Right lobe of liver (tissue), 4 donors: ENCODE results near the gene CNPY3.

Source experiments
- POLR2A ChIP-seq: fragments of 450-650 bp; IDR thresholded peaks from one replicate; pipeline ENCODE4 v1.6.1; 2017; ENCODE audit warnings: antibody characterized with exemption, mild to moderate bottlenecking
- TF ChIP-seq, protein P1 (sequence below), 4 donors: fragments of 200-600 bp in 3 of 4; fragments of 450-650 bp in 1 of 4; IDR thresholded peaks; one replicate each; pipeline versions ENCODE4 v1.5.1 to v1.8.0; 2016 to 2022; ENCODE audit warnings: antibody characterized with exemption in 4 of 4, mild to moderate bottlenecking in 2 of 4
- donor health status: DM: no; HTN: no; CAD: no.
- donor health status: DM: no; HTN: no; CAD: no.
- donor health status: DM: no; HTN: yes; CAD: no.

DNA sequence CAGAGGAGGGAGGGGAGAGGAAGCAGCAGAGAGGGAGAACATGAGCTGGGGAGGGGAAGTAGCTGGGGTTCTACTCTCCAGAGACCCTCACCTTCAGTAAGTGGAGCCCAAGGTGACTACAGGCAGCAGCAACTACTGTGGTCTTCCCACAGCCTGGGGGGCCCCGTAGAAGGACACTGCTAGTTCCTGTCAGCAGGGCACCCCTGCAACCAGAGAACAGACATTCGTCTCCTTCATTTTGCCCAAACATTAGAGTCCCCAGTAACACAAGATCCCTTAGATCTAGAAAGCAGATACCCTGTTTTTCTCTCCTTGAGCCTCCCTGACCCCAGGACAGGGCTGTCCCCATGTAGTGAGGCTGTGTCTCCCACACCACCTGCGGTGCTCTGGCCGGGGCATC, 39.5 kb downstream of the CNPY3 start:
- TF ChIP-seq, protein P1, sequence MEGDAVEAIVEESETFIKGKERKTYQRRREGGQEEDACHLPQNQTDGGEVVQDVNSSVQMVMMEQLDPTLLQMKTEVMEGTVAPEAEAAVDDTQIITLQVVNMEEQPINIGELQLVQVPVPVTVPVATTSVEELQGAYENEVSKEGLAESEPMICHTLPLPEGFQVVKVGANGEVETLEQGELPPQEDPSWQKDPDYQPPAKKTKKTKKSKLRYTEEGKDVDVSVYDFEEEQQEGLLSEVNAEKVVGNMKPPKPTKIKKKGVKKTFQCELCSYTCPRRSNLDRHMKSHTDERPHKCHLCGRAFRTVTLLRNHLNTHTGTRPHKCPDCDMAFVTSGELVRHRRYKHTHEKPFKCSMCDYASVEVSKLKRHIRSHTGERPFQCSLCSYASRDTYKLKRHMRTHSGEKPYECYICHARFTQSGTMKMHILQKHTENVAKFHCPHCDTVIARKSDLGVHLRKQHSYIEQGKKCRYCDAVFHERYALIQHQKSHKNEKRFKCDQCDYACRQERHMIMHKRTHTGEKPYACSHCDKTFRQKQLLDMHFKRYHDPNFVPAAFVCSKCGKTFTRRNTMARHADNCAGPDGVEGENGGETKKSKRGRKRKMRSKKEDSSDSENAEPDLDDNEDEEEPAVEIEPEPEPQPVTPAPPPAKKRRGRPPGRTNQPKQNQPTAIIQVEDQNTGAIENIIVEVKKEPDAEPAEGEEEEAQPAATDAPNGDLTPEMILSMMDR (IDR thresholded peaks at IDR 0.05) = no peak
- no peak for TF ChIP-seq POLR2A
